Limb (tissue), 2 donors: ENCODE data around the gene MIA2.
"Not testable (repeated sequence)": the region's sequence is repeated elsewhere in the genome, so short reads cannot be mapped to it uniquely, and the experiment has no call there.

Source experiments
- DNase-seq, 2 donors: peaks; one replicate each; pipeline ENCODE4 v3.0.0-alpha.2; 2016; ENCODE audit errors: extremely low spot score in 2 of 2

The MIA2 gene

GRCh38 chr14:39233680-39234326 is at the start of gene MIA2:
Gene MIA2 (plus strand): TSS chr14:39233915. CDS start chr14:39234115, 200 bp downstream.
- DNase-seq, result no peak

GRCh38 chr14:39184628-39185255 is 49.0 kb upstream of the MIA2 start:
- no peak for DNase-seq

- no peak for DNase-seq
Measured at GRCh38 chr14:39185256-39186049, 48.3 kb upstream of the MIA2 start.

GRCh38 chr14:39186941-39187525 is 46.7 kb upstream of the MIA2 start:
- no peak for DNase-seq

- no peak for DNase-seq
Measured at GRCh38 chr14:39203659-39204606, 29.8 kb upstream of the MIA2 start.

- not testable (repeated sequence) for DNase-seq
Measured at GRCh38 chr14:39207430-39207829, 26.3 kb upstream of the MIA2 start.

GRCh38 chr14:39211109-39211741 is 22.5 kb upstream of the MIA2 start:
- DNase-seq, result no peak

GRCh38 chr14:39212034-39212433 is 21.7 kb upstream of the MIA2 start:
- no peak for DNase-seq

GRCh38 chr14:39212693-39213092 is 21.0 kb upstream of the MIA2 start:
- DNase-seq, result no peak

- DNase-seq, result no peak
Measured at GRCh38 chr14:39217214-39217879, 16.4 kb upstream of the MIA2 start.

GRCh38 chr14:39218171-39218769 is 15.4 kb upstream of the MIA2 start:
- no peak for DNase-seq

- no peak for DNase-seq
Measured at GRCh38 chr14:39219075-39219499, 14.6 kb upstream of the MIA2 start.

- not testable (repeated sequence) for DNase-seq
Measured at GRCh38 chr14:39220473-39220872, 13.2 kb upstream of the MIA2 start.

GRCh38 chr14:39228044-39228443 is 5.7 kb upstream of the MIA2 start:
- DNase-seq, result no peak

- no peak for DNase-seq
Measured at GRCh38 chr14:39228509-39229221, 5.0 kb upstream of the MIA2 start.

- DNase-seq, result no peak
Measured at GRCh38 chr14:39229222-39229543, 4.5 kb upstream of the MIA2 start.

- no peak for DNase-seq
Measured at GRCh38 chr14:39229601-39230110, 4.1 kb upstream of the MIA2 start.

- DNase-seq, result no peak
Measured at GRCh38 chr14:39230416-39231035, 3.2 kb upstream of the MIA2 start.
